Stimulated activated CD8-positive, alpha-beta memory T cell treated with anti-CD3 and anti-CD28 coated beads, Interleukin-15, amount 100 ng/mL, for 1 hour (primary cell): ENCODE measurements around the gene CFAP100.
A peak's percentile ranks its signal among the peaks of the same experiment; 100 is the strongest.

Experiments
- DNase-seq: peaks from one replicate; pipeline ENCODE4 v3.0.0-alpha.2; 2020; ENCODE audit warnings: low read depth

Gene CFAP100

GRCh38 chr3:126461450-126462070, 66.9 kb downstream of the CFAP100 start:
- DNase-seq: no peak

DNA sequence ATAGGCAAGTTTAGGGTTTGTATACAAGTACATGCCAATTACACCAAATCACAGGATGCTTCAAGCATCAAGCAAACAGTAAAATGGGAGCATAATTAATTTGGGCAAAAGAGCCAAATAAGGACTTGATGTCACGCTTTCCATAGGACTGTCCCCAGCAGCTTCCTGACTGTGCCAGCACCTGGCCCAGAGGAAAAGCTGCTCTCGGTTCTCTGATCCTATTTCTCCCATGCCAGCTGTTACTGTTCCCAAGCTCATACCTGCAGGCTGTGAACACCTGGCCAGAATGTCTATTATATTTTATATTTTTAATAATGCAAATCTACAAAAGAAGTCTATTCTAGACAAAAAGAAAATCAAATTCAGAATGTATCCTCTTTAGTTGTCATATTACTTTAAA, 68.8 kb downstream of the CFAP100 start:
- DNase-seq: no peak

DNA sequence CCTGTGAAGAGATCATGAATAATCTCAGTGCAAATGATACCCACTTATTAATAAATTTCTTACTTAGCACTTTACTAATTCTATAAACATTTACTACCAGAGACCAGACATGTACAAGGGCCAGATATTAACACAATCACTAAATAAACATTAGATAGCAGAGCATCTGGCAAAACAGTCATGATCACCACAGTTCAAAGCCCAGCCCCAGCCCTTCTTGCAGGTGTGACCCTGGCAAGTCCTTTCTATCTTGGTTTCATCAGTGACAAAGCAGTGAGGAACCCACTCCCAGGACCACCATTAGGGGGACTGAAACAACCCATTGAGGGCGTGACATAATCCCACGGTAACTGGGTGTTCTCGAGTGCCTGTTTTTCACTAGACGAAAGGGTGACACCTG, 69.4 kb downstream of the CFAP100 start:
- no peak for DNase-seq

- DNase-seq: no peak
These were observed 69.8 kb downstream of the CFAP100 start for GRCh38 chr3:126464494-126464893.

DNA sequence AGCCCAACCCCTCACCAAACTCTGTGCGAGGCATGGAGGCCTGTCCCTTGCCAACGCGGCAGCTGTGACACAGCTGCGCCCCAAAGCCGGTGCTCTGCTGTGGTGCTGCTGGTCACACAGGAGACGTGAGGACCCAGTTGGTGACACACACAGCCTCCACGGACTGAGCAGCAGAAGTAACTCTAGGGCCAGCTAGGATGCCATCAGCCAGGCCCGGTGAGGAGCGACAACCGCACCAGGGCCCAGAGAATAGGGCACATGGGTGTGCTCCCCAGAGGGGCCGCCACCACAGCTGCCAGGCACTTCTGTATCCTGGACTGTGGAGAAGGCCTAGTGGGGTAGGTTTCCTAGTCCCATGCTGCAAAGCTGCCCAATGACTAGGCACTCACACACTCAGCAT, 70.3 kb downstream of the CFAP100 start:
- DNase-seq: no peak

DNA sequence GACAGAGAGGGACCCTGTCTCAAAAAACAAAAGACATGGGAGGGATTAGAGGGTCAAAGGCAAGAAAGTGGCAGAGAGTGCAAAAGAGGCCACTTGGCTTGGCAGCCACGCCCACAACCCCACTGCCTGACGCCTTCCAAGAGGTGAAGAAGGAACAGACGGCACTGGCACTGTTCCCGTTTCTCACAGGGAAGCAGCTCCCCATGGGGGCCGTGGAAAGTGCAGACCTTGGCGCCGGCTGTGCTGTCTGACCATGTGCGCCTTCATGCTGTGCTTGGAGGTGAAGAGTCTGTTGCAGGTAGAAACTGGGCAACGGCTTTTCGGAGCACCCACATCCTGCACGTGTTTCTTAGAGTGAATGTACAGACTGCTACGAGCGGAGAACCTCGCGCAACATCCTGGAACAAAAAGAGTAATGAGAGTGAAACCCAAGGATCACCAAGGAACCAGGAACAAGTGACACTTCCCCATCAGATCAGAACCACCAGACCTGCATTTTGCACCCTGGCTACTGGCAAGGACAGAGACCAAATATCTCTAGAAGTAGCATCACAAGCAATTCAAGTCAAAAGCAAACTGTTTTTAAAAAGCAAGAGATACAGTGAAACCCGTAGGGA, 71.3 kb downstream of the CFAP100 start:
- no peak for DNase-seq

DNA sequence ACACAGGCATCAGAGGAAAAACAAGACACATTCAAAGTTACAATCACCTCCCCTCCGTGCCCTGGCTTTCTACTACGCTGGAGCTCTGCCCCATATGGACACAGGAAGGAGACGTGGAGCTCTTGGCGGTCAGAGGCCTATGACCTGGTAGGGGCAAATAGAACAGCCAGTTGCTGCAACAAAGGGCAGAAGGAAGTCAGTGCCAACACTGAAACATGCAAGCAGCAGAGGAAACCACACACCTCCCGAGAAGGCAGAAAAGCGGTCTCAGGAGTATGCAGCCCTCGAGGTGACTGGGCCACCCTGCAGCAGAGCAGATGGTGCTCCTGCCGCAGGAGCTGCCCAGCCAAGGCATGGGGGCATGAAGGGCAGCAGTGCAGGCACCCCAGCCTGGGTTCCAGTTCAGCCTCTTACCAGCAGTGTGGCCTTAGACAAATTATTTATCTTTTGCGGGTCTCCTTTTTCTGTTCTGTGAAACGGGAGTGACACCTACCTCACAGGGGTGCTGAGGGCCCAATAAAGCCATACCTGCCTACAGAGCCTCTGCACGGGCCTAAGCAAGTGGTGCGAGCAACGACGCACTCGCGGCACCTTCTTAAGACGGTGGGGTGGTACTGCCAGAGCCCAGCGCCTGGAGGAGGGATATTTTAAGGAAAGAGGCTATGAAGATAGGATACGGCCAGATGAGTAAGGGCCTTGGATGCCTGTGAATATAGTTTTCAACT, 72.3 kb downstream of the CFAP100 start:
- DNase-seq: no peak

- DNase-seq: no peak
These were observed 72.9 kb downstream of the CFAP100 start for GRCh38 chr3:126467611-126467955.

DNA sequence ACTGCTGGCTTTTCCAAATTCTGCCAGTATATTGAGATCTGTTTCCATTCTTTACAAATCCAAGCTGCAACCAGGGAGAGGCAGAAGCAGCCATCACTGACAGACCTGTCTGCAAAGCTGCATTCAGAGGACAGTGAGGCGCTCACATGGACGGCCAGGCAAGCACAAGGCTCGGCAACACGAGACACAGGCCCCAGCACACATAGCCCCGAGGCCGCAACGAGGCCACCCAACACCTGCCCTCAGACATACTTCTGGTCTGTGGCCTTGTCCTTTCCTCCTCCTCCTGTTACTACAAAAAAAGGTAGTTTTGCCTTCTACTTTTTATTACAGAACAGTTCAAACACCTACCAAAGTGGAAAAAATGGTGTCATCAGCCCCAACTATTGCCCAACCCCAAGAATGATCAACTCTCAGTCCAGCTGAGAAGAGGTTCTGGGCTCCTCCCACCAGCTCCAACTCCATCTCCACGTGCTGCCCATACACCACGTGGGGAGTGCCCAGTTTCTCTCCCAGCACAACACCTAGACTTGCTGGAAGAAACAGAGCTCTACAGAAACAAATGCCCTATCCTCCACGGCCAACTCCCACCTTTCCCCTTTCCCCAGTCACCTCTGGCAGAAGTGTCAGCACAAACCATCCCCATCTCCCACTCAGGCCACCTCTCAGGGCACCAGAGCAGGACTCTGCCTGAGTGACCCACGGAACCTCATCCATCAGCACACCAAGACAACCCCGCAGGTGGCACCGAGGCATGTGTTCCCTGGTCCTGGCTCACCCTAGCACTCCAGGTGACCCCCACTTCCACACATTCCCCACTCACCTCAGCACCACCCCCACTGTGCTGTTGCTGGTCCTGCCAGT, 73.6 kb downstream of the CFAP100 start:
- no peak for DNase-seq

DNA sequence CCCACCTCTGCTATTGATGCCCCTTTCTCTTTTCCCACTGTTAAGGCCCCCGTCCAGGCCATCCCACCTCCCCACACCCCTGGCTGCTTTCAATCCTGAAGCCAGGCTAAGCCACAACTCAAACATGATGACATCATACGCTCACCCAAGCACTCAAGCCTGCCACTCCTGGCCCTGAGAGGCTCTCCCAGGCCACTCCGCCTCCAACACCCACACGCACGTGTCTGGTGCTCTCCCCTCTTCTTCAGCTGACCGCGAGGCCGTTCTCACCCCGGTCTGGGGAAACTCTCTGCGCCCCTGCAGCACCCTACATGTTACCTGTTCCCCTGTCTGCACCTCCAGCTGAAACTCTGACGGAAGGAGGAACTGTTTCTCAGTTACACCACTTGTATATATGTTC, 74.8 kb downstream of the CFAP100 start:
- DNase-seq: no peak

DNA sequence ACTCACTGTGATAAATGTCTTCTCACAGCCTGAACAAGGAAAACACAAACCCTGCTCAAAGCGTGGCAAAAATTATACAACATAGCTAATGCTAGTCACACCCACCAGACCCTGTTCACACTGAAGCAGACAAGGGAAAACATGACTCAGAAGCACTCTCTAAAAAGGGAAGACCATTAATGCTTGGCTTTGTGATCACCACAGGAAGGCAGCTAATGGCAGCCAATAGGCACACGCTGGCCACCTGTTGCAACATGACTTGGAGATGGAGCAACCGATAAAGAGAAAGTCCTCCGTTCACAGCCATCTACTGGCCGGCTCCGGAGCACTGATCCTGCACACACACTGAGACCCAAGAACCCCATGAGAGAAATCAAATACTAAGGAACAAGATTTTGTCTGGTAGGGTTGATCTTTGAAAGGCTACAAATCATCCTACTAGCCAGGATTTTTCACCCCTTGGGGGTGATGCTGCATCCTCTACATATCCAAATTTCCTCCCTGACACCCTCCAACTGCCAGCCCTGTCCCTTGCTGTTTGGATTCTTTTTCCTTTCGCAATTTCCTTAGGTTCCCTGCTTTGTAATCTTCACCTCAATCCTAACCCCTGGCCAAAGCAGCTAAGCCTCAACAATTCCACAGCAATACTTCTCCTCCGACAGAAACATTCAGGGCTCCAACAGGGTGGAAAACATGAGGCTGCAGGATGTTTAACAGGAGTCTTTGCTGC, 77.7 kb downstream of the CFAP100 start:
- no peak for DNase-seq

DNA sequence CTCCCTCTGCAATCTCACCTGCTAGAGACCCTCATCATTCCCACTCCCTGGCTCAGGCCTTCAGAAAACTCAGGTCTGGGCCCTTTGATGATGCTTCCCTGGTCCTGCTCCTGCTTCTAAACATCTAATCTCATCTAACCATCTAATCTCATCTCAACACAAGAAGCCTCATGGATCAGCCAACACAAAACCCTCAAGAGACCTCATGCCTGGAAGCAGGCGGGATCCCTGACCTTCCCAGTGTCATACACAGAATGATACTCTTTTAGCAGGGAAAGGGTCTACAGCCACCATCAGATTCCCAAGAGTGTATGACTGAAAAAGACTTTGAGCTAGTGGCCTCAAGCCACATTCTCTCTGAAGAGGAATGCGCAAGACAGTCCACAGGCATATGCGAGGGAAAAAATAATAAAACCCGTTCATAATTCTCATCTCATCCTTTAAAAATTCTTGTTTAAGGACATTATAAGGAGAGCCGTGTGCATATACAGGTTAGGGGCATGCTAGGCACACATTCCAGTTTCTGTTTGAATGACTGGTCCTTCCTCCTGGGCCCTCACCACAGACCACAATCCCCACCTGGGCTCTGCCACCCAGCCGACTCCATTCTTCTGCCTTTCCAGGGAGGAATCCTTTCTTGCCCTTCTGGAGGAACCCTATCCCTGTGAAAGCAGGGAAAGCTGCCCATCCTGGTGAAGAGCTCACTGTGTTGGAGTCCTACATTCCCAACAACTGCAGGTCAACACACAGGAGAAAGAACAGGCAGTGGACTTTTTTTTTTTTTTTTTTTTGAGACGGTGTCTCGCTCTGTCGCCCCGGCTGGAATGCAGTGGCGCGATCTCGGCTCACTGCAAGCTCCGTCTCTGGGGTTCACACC, 78.8 kb downstream of the CFAP100 start:
- DNase-seq: no peak

- no peak for DNase-seq
These were observed 80.0 kb downstream of the CFAP100 start for GRCh38 chr3:126474498-126475412.

DNA sequence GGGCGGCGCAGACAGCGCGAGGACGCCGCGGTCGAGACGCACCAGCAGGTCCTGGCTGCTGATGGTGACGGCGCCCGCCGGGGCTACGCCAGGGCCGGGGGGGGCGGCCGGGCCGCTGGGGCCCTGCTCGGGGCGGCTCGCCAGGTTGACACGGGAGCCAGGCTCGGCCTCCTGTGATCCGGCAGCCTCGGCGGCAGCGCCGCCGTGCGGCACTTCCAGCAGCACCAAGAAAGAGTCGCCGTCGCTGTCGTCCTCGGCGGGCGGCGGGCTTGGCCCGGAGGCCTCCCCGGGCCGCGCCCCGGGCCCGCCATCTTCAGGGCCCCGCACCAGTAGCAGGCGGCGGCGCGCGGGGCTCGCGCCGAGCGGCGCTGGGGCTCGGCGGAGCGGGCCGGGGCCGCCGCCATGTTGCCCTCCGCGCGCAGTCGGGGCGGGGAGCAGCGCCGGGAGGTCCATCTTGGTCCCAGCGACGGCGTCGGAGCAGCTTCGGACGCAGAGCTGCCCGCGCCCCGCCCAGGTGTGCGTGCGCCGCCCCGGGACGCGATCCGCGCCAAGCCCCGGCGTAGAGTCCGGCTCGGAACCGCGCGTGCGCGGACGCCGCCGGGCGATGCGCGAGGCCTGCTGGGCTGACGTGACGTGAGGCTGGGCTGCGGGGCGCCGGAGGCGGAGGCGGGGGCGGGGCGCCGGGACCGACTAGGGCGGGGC, 80.9 kb downstream of the CFAP100 start, which contains the start of gene ZXDC:
Gene ZXDC (minus strand): TSS at position 479 of the 702 bp plus-strand sequence. CDS start 26 bp downstream, at position 453.
- DNase-seq: peak; percentile 77

GRCh38 chr3:126476166-126477060, 81.7 kb downstream of the CFAP100 start:
- peak; percentile 24 for DNase-seq

DNA sequence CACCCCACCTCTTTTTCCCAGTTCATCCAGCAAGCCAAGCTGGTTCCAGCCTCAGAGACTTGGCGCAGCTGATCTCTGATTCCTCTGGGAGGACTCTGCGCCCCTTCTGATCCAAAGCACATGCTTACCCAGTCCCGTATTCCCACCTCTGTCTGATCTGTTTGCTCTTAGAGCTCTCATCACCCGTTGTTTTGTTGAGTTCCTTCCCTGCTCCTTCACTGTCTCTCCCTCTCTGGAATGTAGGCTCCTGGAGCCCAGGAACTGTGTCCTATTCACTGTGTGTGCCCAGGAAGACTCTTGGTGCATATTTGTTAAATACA, 82.3 kb downstream of the CFAP100 start:
- DNase-seq: no peak

DNA sequence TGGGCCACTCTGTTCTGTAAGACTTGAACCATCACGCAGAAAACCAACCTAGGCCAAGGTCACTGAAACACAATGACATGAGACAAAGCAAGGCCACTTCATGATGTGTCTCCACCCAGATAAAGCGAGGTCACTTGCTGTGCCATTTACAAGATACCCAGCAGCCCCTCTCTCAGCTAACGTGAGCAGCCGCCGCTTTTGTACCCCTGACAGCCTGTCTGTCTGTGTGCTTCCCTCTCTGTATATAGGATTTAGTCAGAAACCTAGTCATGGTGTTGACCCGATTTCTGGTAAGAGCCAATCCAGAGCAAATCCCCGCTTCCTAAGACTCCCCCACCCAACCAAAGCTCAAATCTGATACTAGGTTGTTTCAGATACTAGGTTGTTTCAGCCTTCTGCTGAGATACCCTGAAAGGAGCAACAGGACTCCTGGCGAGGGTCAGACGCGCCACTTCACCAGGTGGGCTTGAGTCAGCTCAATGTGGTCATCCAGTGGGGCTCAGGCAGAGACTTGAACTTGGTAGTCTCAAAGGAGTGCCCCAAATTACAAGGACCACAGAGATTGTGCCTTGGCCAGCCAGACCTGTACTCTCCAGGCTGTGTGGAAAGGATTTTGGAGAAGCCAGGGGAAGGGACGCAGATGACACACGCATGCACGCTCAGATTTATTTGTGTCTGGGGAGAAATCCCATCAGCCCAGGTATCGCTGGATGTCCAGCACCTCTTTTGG, 84.0 kb downstream of the CFAP100 start:
- DNase-seq: no peak

- no peak for DNase-seq
These were observed 84.9 kb downstream of the CFAP100 start for GRCh38 chr3:126479642-126480041.
